ENCODE measurements around the gene OAF.
"Not testable (repeated sequence)": the region's sequence is repeated elsewhere in the genome, so short reads cannot be mapped to it uniquely, and the experiment has no call there.

The OAF gene

DNA sequence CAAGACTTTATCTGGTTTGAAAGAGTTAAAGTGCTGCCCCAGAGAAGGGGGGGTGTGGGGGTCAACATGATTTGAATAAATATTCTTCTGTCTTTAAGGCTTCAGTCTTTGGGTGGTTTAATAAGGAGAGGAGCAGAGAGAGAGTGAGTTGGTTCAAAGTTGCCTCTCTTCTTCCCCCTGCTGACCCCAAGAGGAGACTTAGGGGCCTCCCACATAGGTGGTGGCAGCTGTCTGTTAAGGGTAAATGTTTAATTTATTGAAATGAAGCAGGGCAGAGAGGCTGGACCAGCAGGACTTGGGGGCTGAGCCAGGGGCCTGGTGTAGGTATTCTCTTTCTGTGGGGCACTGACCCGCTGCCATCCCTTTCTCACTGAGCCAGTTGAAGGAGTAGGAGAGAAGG, 34.6 kb downstream of the OAF start:
- no peak for DNase-seq

DNA sequence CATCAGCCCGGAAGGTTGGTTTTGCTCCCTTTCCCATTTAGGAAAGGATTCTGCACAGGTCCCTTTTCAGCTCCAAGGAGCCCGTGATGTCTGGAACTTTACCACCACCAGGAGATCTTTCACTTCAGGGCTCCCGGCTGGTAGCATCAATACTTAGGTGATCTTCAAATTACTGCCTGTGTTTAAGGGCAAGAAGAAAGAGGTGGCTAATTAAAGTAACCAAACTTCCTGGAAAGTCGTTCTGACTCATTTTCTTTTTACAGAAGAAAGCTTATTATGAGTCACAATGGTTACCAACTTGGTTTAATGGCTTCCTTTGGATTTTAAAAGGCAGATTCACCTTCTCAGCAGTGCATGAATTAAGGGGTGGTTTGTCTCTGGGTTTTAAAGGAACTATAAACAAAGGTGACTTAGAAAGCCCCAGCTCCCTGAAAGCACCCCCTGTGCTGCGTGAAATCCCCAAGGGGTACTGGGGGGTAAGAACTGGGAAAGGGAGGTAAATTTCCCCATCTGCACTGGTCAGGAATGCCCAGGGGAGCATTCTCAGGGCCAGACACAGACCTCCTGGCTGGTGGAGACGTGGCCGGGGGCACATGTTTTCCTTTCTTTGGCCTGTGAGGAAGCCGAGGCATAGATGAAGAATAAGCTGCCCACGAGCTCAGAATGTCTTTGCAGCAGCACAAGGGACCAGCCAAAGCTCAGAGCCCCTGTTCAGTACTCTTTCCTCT, 37.9 kb downstream of the OAF start:
- no peak for DNase-seq

DNA sequence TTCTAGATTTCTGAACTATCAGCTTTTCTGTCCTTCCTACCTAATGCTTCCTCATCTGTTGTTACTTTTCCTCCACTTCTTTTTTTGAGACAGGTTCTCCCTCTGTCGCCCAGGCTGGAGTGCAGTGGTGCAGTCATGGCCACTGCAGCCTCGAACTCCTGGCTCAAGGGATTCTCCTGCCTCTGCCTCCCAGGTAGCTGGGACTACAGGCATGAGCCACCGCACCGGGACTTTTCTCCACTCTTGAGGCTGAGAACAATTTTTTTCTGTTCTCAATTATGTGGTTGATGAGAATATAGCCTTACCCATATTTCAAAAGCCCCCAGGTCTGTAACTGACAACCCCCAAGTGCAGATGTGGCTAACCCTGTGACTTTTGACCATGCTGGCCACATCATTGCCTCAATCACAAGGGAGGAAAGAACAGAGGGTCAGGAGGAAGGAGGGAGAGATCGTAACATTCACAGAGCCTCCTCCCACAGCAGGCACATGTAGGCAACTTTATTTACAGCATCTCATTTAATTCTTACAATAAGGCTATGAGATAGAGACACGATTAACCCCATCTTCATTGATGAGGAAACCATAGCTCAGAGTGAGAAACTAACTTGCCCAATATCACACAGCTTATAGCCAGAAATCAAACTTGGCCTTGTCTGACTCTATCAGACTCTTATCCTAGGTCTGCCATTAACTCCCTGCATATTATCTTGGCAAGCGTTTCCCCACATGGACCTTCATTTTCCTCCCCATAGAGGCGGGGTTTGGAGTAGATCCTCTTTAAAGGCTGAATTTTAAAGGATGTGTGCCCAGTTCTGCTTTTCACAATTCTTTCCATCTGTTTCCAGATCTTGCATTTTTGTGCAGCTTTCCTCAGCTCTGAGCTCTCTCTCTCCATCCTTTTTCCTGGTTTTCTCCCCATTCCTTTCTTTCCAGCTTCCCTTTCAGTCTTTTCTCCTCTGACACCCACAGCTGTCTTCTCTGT, 38.7 kb downstream of the OAF start:
- no peak for DNase-seq

DNA sequence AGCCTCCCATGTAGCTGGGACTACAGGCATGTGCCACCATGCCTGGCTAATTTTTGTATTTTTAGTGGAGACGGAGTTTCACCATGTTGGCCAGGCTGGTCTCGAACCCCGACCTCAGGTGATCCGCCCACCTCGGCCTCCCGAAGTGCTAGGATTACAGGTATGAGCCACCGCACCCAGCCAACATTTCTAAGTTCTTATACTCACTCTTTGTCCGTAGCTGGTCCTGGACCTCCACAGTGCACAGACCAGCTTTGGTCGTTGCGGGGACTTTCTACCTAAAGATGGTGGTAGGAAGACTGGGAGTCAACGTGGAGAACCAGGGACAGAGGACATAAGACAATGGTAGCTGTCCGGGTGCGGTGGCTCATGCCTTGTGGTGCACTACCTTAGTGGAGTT, 42.5 kb downstream of the OAF start:
- not testable (repeated sequence) for DNase-seq

DNA sequence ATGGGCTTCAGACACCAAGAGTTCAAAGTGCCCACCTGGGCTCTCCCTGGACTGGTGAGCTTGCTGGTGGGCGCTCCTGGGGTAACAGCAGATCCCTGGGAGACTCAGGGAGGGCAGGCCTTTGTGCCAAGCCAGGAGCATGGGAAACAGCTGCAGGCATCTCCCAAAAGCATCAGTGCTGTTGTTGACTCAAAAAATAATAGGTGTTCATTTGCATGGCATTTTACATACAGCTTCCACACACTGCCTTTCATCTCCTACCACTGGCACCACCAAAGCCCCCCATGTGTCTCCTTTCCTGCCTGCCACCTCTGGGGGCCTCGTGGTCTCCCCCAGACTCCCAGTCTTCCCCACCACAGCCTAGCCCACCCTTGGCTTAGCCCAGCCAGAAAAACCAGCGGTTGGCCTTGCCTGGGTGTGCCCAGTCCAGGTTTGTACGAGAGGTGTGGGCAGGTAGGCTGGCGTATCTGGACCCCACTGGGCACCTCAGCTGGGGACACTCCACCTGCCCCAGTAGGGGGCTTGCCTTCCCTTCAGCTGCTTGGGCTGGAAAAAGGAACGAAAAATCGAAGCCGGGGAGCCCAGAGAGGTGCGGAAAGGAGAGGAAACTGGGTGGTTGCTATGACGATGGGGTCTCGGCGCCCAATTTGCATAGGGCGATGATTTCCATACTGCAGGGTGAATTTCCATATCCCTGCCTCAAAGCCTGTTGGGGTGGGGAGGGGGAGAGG, 44.1 kb downstream of the OAF start:
- no peak for DNase-seq

DNA sequence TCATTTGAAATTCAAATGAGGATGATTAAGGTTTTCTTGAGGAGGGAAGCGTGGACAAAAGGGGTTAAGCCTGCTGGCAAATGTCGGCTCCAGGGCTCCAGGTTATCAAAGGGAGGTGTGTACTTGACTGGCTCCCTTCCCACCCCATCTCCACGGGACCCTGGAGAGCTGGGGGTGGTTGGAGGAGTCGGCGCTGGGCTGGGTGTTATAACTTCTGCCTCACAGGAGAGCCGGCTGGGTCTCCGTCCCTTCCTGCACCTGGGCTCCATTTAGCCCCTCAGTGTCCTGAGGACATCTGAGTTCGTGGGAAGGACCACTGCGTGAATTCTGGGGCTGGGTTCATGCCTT, 44.7 kb downstream of the OAF start:
- no peak for DNase-seq

DNA sequence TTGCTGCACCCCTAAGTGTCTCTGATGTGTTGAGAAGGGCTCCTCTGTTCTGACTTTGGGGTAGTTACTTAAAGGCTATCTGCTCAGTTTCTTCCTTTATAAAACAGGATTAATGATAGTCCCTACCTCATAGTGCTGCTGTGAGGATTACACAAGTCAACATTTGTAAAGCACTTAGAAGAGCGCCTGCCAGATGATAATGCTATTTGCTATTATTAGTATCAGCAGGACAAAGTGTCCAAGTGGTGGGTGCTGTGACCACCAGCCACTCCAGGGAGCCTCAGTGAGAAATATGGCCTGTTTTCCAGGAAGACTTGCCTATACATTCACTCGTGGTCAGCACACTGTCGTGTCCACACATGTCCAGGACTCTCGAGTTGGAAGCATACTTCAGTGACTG, 45.3 kb downstream of the OAF start:
- DNase-seq, result no peak

DNA sequence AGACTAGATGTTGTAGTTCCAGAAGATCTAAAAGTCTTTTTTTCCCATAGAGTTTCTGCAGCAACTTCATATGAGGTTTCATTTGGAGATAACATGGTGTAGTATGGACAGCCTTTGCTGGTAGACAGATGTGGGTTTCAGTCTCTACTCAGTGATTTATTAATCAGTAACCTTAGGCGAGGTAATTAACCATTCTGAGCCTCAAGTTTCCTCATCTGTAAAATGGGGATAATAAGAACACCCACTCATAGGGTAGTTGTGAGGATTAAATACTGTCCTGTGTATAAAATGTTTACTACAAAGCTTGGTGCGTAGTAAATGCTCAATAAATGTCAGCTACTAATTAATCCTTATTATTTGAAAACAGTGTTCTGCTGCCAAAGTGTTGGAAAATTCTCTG, 45.9 kb downstream of the OAF start:
- DNase-seq, result no peak

DNA sequence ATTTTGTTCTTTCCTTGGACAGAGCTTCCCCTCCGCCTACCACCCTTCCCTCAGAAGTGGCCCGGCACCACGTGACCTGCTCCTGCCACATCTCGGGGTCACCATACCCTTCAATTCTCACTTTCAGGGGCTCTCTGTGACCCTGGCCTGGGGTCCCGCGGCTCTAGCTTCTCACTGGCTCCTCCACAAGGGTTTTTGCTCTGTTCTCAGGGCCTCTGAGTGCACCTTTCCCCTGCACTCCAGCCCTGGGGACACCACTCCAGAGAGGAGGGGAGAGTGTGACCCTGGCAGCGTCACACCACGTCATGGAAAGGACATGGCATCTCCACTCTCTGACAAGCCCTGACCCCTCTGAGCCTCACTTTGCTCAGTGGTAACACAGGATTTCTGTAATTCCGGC, 46.5 kb downstream of the OAF start:
- DNase-seq, result no peak

DNA sequence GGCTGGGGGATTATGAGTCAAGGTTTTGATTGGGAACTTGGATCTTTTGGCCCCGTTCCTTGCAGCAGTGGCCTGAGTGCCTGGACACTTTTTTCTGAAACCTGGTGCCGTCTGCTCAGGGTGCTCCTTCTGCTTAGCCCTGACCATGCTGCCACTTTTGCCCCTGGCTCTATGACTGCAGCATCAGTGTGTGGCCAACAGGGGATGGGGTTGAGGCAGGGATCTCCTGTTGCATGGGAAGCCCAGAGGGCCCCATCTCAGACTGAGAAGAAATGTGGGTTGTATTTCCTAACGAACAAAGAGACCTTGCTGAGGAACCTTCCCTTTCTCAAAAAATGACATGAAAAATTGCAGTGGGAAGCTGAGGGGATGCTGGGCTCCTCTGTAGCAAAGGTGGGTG, 47.8 kb downstream of the OAF start:
- no peak for DNase-seq

DNA sequence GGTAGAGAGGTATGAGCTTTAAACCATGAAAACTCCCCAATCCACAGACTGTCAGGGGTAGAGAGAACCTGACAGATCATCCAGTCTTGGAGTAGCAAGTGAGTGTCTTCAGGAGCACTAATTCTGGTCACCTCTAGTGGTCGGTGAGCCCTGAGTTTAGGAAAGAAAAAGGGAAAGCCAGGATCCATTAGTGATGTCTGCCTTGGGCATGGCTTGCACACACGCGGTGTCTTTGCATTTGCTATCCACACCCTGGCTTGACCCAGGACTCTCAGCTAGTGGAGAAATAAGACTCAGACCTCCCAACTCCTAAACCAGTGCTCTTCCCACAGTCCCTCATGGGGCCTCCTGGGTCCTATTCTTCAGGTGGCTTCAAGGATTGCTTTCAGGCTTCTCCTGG, 48.4 kb downstream of the OAF start:
- DNase-seq, result no peak

DNA sequence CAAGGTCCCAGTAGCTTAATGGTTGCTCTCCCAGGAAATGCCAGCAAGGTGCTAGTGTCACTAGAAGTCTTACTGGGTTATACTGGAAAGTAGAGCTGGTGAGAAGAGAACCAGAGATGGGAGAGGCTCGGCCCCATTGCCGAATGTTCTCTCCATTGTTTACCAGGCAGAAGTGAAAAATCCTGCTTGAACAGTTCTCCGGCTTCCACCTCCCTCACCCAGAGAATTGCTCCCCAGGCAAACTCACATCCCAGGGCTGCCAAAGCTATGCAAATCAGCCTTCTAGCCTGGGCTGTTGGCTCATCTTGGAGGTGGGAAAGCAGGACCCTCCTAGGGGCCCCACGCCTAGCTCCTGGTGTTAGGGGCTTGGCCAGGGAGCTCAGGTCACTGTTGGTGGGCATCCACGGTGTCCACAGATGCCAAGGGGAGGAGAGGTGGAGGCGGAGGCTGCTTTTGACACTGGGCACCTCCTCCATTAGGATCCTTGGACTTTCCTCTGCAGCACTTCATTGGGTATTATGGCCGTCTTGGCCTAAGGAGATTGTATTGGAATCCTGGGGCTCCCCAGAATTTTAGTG, 49.2 kb downstream of the OAF start:
- no peak for DNase-seq

DNA sequence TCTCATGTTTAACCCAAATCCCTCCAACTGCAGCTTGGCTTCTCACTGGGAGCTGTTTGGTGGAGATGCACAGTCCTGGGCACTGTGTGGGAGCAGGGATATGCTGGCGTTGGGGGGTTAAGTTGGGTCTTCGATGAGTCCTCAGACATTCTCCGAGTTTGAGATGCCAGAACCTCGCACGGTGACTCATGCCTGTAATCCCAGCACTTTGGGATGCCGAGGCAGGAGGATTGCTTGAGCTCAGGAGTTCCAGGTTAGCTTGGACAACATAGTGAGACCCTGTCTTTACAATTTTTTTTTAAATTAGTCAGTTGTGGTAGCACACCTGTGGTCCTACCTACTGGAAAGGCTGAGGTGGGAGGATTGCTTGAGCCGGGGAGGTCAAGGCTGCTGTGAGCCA, 49.8 kb downstream of the OAF start:
- no peak for DNase-seq

DNA sequence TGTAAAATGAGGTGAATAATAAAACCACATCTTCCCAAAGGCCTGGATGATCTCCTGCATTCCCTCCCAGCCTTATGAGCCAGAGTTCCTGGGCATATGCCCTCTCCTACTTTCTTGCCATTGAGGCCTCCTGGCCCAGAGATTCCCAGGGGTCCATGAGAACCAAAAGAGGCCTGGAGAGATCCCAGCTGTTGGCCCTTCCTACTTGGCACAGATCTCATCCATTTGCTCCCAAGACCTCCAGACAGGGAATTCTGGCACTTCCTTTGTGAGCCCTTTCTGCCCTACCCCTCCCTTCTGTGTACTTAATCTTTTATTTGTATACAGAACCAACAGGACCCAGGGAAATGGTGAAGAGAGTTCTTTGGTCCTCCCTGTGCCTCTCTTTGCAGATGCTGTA, 50.5 kb downstream of the OAF start:
- no peak for DNase-seq

DNA sequence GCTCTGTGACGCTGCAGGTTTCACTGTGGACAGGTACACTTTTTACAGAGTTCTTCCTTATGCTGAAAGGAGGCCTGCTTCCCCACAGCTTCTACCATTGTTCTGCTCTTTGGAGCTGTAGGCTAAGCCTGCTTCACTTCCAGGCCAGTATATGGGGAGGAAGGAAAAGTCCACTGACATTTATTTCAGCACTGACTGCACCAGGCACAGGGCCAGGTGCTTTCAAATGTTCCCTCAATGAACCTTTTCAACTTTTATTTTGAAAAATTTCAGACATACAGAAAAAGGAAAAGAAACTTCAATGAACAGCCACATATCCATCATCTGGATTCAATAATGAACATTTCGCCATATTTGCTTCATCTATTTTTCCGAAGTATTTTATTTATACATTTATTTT, 51.1 kb downstream of the OAF start:
- no peak for DNase-seq

DNA sequence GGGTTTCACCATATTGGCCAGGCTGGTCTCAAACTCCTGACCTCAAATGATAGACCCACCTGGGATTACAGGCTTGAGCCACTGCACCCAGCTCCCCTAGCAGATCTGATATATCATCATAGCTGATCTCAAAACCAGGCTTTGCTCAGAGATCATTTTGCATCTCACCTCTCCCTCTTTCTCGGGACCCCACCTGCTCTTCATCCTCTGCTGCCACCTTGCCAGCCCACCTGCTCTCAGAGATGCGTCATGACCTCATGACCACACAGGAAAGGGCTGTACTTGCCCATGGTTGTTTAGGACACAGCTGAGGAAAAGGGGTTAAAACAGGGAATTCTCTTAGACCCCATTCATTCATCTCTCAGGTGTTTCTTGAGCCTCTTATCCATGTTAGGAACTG, 56.5 kb downstream of the OAF start:
- no peak for DNase-seq

DNA sequence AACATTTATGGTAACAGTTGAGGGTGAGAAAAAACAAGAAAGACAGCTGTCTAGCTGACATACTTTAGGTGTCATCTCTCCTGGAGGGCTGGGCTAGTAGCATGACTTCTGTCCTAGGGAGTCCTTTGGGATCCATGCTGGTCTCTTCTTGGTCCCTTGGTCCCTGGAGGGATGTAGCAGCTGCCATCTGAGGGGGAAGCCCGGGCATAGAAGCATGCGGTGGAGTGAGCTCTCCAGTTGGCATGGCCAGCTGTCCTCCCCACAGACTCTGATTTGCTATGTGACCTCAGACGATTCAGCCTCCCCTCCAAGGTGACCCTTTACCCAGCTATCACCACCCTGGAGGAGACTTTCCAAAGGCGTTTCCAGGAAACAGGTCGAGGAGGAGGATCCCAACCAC, 57.9 kb downstream of the OAF start:
- no peak for DNase-seq

DNA sequence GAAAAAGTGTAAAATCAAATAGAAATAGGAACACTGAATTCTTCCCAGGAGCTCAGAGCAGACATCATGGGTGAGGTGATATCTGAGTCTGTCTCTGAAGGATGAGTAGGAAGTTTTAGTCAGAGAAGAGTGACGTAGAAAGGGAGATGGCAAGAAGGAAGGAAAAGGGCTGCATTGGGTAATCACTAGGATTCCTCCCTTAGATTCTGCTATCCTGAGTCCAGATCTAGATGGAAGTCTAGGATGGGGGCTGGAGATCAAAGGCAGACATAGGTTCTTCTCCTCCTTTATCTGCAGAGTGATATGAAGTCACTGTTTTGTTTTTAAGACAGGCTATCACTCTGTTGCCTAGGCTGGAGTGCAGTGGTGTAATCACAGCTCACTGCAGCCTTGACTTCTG, 59.6 kb downstream of the OAF start:
- DNase-seq, result no peak

DNA sequence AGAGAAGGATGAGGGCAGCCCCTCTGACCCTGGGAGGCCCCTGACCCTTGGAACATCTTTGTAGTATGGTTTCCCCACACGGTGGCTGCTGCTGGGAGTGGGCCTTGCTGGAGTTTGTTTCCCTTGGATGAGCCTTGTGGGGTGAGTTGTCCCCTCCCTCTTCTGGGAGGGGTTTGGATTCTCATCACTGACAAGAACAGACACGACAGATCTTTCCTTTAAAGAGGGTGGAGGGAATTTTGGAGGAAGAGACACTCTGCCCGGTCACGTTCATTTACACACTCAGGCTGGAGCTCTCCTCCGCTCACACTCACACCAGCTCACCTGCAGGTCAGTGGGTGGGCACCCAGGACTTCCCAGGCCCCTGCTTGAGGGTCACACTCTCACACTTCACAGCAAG, 60.8 kb downstream of the OAF start:
- no peak for DNase-seq

DNA sequence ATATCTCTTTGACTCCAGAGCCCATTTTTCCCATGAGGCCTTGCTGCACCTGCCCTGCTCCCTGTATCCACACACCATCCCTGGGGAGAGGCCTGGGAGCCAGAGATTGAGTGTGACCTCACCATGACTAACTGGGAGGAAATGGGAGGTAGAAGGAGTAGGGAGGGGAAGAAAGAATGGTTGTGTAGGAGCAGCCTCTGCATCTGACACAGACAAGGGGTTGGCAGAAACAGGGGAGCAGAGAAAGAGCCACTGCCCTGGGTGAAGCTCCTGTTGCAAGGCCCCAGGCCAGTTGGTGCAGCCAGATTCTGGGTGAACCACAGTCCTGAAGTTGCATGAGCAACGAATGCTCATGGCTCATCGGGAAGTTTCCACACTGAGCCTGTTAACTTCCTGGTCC, 61.5 kb downstream of the OAF start:
- no peak for DNase-seq

DNA sequence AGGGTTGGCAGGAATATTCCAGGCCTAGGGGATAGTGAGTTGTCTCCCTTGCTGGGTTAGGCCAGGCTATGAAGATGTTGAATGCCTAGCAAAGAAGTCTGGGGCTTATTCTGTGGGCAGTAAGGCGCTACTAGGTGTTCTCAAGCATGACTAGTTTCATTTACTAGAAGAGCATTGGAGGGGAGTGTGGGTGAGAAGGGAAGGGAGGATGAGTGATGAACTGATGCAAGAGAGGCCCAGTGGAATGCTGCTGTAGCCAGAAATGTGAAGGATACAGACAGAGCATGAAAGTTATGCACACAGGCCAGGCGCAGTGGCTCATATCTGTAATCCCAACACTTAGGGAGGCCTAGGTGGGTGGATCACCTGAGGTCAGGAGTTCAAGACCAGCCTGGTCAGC, 62.6 kb downstream of the OAF start:
- no peak for DNase-seq

DNA sequence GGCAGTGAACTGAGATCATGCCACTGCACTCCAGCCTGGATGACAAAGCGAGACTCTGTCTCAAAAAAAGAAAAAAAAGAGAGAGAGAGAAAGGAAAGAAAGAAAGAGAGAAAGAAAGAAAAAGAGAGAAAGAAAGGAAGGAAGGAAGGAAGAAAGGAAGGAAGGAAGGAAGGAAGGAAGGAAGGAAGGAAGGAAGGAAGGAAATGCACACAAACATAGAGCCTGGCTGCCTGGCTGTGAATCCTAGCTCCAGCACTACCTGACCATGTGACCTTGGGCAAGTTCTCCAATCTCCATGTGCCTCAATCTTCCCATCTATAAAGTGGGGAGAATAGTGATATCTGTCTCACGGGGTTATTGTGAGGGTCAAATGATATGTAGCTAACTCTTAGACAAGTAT, 63.1 kb downstream of the OAF start:
- DNase-seq, result not testable (repeated sequence)

DNA sequence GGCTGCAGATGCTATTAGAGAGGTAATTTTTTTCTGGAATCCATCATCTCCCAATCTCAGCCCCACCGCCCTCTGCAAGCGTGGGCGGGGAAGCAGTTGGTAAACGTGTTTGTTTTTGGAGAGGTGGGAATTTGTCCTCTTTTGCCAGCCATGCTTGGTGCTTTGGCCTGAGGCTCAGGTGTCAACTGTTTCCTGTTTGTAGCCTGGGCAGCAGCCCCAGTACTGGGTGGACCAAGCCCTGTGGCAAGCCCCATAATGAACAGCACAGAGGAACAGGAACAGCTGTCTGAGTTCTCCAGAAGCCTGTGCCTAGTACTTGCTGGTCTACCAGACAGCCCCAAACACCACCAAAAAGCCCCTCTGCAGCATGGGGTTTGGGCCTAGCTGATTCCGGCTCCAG, 68.7 kb downstream of the OAF start:
- no peak for DNase-seq

All from effector CD8-positive, alpha-beta T cell (primary cell).